GM12878 (cell line): Measurements from ENCODE around the gene TCF20. TPM values are rescaled to one million over a fixed set of nuclear protein-coding genes. Genes with fewer than 3 reads are reported as not detected.

ENCODE experiments used
- E2F8 ChIP-seq: fragments of 450-650 bp; IDR thresholded peaks from 2 replicates; pipeline ENCODE4 v1.6.1; 2018; ENCODE audit warnings: mild to moderate bottlenecking, low read depth, moderate library complexity; ENCODE audit not compliant: partially characterized antibody
- ESRRA ChIP-seq: IDR thresholded peaks from 2 replicates; pipeline ENCODE4 v1.6.1; 2012; ENCODE audit warnings: mild to moderate bottlenecking, low read length, improper control_type of control experiment
- EZH2 ChIP-seq: IDR thresholded peaks from 2 replicates; pipeline ENCODE4 v1.6.1; 2012; ENCODE audit warnings: low read depth, mild to moderate bottlenecking, control low read depth, inconsistent platforms, low read length, borderline replicate concordance; ENCODE audit not compliant: control insufficient read depth
- RAD21 ChIP-seq: IDR thresholded peaks from 2 replicates; pipeline ENCODE4 v1.6.1; 2011; ENCODE audit warnings: mild to moderate bottlenecking, low read depth, low read length, moderate library complexity; ENCODE audit not compliant: insufficient read depth
- polyA plus RNA-seq, 11 experiments: library from polyadenylated mRNA; depleted of rRNA in 4 of 11; unstranded in 6 of 11; stranded (reverse) in 5 of 11; fragments of >200 nt; fragmentation: Nextera tagmentation in 4 of 11; fragmentation: Illumina TruSeq in 1 of 11; extraction: Ambion mirVana in 4 of 11; extraction: Trizol in 1 of 11; gene quantifications; 1 replicate in 1 of 11; 2 replicates in 10 of 11; pipeline versions ENCODE4 v1.2.1 to v1.2.3, GENCODE V29; 2011 to 2016; ENCODE audit warnings: inconsistent platforms in 2 of 11, missing spikeins in 2 of 11, low read depth in 1 of 11
- total RNA-seq, 4 experiments: library from RNA; depleted of rRNA in 3 of 4; stranded (reverse); fragments of >200 nt in 3 of 4; fragmentation: Illumina TruSeq in 1 of 4; extraction: Trizol in 1 of 4; gene quantifications; 2 replicates each; pipeline versions ENCODE4 v1.2.1 to v1.2.3, GENCODE V29; 2013 to 2021
- TF ChIP-seq, protein P1 (sequence below): fragments of 450-650 bp; IDR thresholded peaks from 2 replicates; pipeline ENCODE4 v1.6.1; 2016; ENCODE audit warnings: mild to moderate bottlenecking, moderate library complexity, borderline replicate concordance

The TCF20 gene
- total and polyA plus RNA-seq, 10 of the 15 experiments (the other 5 are each of a cell fraction or from before 2014, with no cell fraction given): 0.64 to 52.9 (median 22.6) TPM

GRCh38 chr22:42233879-42234278 lies 36.6 kb downstream of the TCF20 start (continued):
- TF ChIP-seq, protein P1, sequence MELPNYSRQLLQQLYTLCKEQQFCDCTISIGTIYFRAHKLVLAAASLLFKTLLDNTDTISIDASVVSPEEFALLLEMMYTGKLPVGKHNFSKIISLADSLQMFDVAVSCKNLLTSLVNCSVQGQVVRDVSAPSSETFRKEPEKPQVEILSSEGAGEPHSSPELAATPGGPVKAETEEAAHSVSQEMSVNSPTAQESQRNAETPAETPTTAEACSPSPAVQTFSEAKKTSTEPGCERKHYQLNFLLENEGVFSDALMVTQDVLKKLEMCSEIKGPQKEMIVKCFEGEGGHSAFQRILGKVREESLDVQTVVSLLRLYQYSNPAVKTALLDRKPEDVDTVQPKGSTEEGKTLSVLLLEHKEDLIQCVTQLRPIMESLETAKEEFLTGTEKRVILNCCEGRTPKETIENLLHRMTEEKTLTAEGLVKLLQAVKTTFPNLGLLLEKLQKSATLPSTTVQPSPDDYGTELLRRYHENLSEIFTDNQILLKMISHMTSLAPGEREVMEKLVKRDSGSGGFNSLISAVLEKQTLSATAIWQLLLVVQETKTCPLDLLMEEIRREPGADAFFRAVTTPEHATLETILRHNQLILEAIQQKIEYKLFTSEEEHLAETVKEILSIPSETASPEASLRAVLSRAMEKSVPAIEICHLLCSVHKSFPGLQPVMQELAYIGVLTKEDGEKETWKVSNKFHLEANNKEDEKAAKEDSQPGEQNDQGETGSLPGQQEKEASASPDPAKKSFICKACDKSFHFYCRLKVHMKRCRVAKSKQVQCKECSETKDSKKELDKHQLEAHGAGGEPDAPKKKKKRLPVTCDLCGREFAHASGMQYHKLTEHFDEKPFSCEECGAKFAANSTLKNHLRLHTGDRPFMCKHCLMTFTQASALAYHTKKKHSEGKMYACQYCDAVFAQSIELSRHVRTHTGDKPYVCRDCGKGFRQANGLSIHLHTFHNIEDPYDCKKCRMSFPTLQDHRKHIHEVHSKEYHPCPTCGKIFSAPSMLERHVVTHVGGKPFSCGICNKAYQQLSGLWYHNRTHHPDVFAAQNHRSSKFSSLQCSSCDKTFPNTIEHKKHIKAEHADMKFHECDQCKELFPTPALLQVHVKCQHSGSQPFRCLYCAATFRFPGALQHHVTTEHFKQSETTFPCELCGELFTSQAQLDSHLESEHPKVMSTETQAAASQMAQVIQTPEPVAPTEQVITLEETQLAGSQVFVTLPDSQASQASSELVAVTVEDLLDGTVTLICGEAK: no peak
- TF ChIP-seq RAD21: no peak
- no peak for TF ChIP-seq ESRRA
- TF ChIP-seq EZH2: no peak
- no peak for TF ChIP-seq E2F8
